LNCaP clone FGC (cell line): ENCODE results near the gene GOLGA8A.

ENCODE experiments used
- DNase-seq: peaks from one replicate; pipeline ENCODE4 v3.0.0-alpha.2; 2011; ENCODE audit warnings: low read depth
- H3K4me3 ChIP-seq: 2 replicates; pipeline ENCODE4 v1.5.1; 2011; ENCODE audit warnings: mild to moderate bottlenecking, low read depth, low read length, control low read depth
- CTCF ChIP-seq: IDR thresholded peaks from 2 replicates; pipeline ENCODE4 v1.5.1; 2012; ENCODE audit warnings: mild to moderate bottlenecking; ENCODE audit not compliant: control insufficient read depth, insufficient read depth; ENCODE audit errors: extremely low read depth

The GOLGA8A gene

DNA sequence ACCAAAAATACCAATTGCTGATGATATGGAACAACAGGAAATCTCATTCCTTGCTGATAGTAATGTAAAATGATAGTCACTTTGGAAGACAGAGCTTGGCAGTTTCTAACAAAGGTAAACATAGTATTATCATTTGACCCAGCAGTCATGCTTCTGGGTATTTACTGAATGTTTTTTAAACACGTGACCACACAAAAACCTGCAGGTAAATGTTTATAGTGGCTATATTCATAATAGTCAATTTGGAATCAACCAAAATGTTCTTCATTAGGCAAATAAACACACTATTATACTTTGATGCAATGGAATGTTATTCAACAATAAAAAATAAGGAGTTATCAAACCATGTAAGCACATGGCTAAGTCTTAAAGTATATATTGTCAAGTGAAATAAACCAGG, 24.1 kb upstream of the GOLGA8A start:
- TF ChIP-seq CTCF = no peak
- H3K4me3 ChIP-seq = no peak overlapping the region
- peak; percentile 72 for DNase-seq

- H3K4me3 ChIP-seq = no peak overlapping the region
- DNase-seq = no peak
- TF ChIP-seq CTCF = no peak
Measured at GRCh38 chr15:34460451-34460850, 22.8 kb upstream of the GOLGA8A start.

DNA sequence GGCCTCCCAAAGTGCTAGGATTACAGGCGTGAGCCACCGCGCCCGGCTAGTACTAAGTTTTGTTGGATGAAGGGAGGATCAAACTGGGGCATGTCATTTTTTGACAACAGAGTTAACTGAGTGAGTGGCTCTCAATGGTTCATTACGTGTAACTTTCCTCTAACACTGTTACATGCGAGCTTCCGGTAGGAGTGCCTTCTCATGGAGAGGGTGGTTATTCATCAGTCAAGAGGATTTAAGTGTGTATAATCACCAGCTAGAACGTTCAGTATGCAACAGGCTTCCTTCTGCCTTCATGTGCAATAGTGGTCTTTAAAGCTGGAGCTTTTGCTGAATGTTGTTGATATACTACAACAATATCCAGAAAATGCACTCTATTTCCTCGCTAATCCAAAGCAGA, 19.1 kb upstream of the GOLGA8A start:
- no peak for DNase-seq
- no peak overlapping the region for H3K4me3 ChIP-seq
- TF ChIP-seq CTCF = no peak

DNA sequence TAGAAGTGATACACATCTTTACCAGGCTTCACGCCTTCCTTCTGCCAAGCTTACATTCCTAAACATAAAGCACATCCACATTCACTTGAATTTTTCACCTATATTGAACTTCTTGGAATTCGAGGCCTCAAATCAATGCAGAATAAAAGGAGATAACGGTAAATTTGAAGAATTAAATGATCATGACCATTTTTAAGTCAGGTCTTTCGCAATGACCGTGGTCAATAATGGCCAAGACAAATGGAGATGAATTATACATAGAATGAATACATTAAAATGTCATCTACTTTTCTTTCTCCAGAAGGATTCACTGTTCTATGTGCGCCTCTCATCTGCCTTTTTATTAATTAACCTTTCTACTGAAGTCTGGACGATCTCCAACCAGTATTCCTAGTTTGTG, 5.3 kb upstream of the GOLGA8A start:
- no peak overlapping the region for H3K4me3 ChIP-seq
- TF ChIP-seq CTCF = no peak
- DNase-seq = no peak

DNA sequence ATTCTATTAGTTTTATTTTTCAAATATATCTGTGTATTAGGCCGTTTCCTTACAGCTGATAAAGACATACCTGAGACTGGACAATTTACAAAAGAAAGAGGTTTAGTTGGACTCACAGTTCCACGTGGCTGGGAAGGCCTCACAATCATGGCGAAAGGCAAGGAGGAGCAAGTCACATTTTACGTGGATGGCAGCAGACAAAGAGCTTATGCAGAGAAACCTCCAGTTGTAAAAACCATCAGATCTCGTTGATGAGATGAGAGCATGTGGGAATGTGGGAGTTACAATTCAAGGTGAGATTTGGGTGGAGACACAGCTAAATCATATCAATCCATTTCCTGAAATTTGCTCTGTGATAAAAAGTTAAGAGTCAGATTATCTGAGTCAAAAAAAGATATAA, 2.3 kb upstream of the GOLGA8A start:
- TF ChIP-seq CTCF = no peak
- no peak for DNase-seq
- H3K4me3 ChIP-seq = no peak overlapping the region

DNA sequence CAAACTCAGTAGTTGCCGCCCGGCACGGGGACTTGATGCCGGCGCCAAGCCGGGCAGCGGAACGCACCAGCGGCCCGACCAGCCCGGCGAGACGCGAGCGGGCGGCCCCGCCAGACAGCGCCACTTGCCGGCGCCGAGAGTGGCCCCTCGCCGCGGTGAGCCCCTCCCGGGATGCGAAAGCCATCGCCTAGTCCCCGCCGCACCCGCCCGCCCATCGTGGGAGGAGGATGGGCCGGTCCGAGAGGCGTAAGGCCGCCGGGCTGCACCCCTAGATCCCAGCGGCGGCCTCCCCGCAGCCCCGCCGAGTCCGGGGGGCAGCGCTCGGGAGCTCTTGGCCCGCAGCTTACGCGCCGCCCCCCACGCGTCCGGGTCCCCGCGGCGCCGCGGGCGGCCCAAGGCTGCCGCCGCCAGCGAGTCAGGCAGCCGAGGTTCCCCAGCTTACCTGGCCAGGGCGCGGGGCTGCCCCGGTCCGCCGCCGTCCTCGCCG, 609 bp downstream of the GOLGA8A start:
- H3K4me3 ChIP-seq = peak overlapping the region; percentile 50
- DNase-seq = no peak
- peak; percentile 44 for TF ChIP-seq CTCF

- no peak for DNase-seq
- peak overlapping the region; percentile 50 for H3K4me3 ChIP-seq
- TF ChIP-seq CTCF = no peak
Measured at GRCh38 chr15:34436126-34436955, 1.3 kb downstream of the GOLGA8A start.
